Measurements from ENCODE around the gene RUNX1.

RUNX1 gene

GRCh38 chr21:35090403-35090802, 41.3 kb upstream of the RUNX1 start:
- no peak overlapping the region for H3K4me3 ChIP-seq (ENCODE audit: control insufficient read depth, low read depth, low read length)
- no peak for TF ChIP-seq CTCF (IDR thresholded peaks at IDR 0.05; ENCODE audit: control insufficient read depth, insufficient read depth, low read depth, low read length, missing control alignments)
- no peak for DNase-seq (ENCODE audit: low read depth)

GRCh38 chr21:35088319-35088771, 39.2 kb upstream of the RUNX1 start:
- H3K4me3 ChIP-seq (ENCODE audit: control insufficient read depth, low read depth, low read length) = no peak overlapping the region
- TF ChIP-seq CTCF (IDR thresholded peaks at IDR 0.05; ENCODE audit: control insufficient read depth, insufficient read depth, low read depth, low read length, missing control alignments) = no peak
- DNase-seq (ENCODE audit: low read depth) = no peak

GRCh38 chr21:35086357-35086756, 37.3 kb upstream of the RUNX1 start:
- no peak for TF ChIP-seq CTCF (IDR thresholded peaks at IDR 0.05; ENCODE audit: control insufficient read depth, insufficient read depth, low read depth, low read length, missing control alignments)
- no peak overlapping the region for H3K4me3 ChIP-seq (ENCODE audit: control insufficient read depth, low read depth, low read length)
- DNase-seq (ENCODE audit: low read depth) = no peak

- TF ChIP-seq CTCF (IDR thresholded peaks at IDR 0.05; ENCODE audit: control insufficient read depth, insufficient read depth, low read depth, low read length, missing control alignments) = no peak
- DNase-seq (ENCODE audit: low read depth) = peak; percentile 85
- H3K4me3 ChIP-seq (ENCODE audit: control insufficient read depth, low read depth, low read length) = no peak overlapping the region
Observed at GRCh38 chr21:35084869-35085268, 35.8 kb upstream of the RUNX1 start.

GRCh38 chr21:35083246-35083645, 34.1 kb upstream of the RUNX1 start:
- DNase-seq (ENCODE audit: low read depth) = no peak
- no peak for TF ChIP-seq CTCF (IDR thresholded peaks at IDR 0.05; ENCODE audit: control insufficient read depth, insufficient read depth, low read depth, low read length, missing control alignments)
- H3K4me3 ChIP-seq (ENCODE audit: control insufficient read depth, low read depth, low read length) = no peak overlapping the region

GRCh38 chr21:35081861-35082260, 32.8 kb upstream of the RUNX1 start:
- DNase-seq (ENCODE audit: low read depth) = no peak
- no peak for TF ChIP-seq CTCF (IDR thresholded peaks at IDR 0.05; ENCODE audit: control insufficient read depth, insufficient read depth, low read depth, low read length, missing control alignments)
- H3K4me3 ChIP-seq (ENCODE audit: control insufficient read depth, low read depth, low read length) = no peak overlapping the region

GRCh38 chr21:35079181-35079580, 30.1 kb upstream of the RUNX1 start:
- no peak for DNase-seq (ENCODE audit: low read depth)
- no peak overlapping the region for H3K4me3 ChIP-seq (ENCODE audit: control insufficient read depth, low read depth, low read length)
- TF ChIP-seq CTCF (IDR thresholded peaks at IDR 0.05; ENCODE audit: control insufficient read depth, insufficient read depth, low read depth, low read length, missing control alignments) = no peak

Data from AG09309 (cell line).